GM12878 (cell line): ENCODE data around the gene ENO2. TPM values are rescaled to one million over a fixed set of nuclear protein-coding genes. Genes with fewer than 3 reads are reported as not detected.

Source experiments
- ATF7 ChIP-seq: fragments of 450-650 bp; IDR thresholded peaks from 2 replicates; pipeline ENCODE4 v1.6.1; 2016; ENCODE audit warnings: low read depth, mild to moderate bottlenecking
- CBX3 ChIP-seq: fragments of 200-600 bp; sonication (generic); IDR thresholded peaks from 2 replicates; pipeline ENCODE4 v1.6.1; 2016; ENCODE audit warnings: low read depth, borderline replicate concordance
- CHD4 ChIP-seq: fragments of 200-600 bp; sonication (generic); IDR thresholded peaks from 2 replicates; pipeline ENCODE4 v1.6.1; 2016; ENCODE audit warnings: mild to moderate bottlenecking
- EGR1 ChIP-seq, 2 experiments: IDR thresholded peaks; 1 replicate in 1 of 2; 2 replicates in 1 of 2; pipeline ENCODE4 v1.6.1; 2011 to 2012; ENCODE audit warnings: low read depth in 2 of 2, low read length in 2 of 2, borderline replicate concordance in 1 of 2, mild to moderate bottlenecking in 1 of 2, moderate library complexity in 1 of 2
- EP300 ChIP-seq, 2 experiments: fragments of 150-350 bp in 1 of 2; IDR thresholded peaks; 2 replicates each; pipeline ENCODE4 v1.6.1; 2011 to 2012; ENCODE audit warnings: low read depth in 2 of 2, low read length in 2 of 2, borderline replicate concordance in 1 of 2, improper control_type of control experiment in 1 of 2, inconsistent platforms in 1 of 2; ENCODE audit not compliant: control insufficient read depth in 1 of 2
- GABPA ChIP-seq: IDR thresholded peaks from 2 replicates; pipeline ENCODE4 v1.6.1; 2014; ENCODE audit warnings: antibody characterized with exemption, low read depth, mild to moderate bottlenecking, inconsistent platforms
- HDGF ChIP-seq: fragments of 450-650 bp; IDR thresholded peaks from 2 replicates; pipeline ENCODE4 v1.6.1; 2016; ENCODE audit warnings: antibody characterized with exemption
- PML ChIP-seq: IDR thresholded peaks from 2 replicates; pipeline ENCODE4 v1.6.1; 2012; ENCODE audit warnings: low read length, inconsistent platforms
- RAD21 ChIP-seq: IDR thresholded peaks from 2 replicates; pipeline ENCODE4 v1.6.1; 2011; ENCODE audit warnings: mild to moderate bottlenecking, low read depth, low read length, moderate library complexity; ENCODE audit not compliant: insufficient read depth
- RELA ChIP-seq: fragments of 450-650 bp; IDR thresholded peaks from 2 replicates; pipeline ENCODE4 v1.8.0; 2014; ENCODE audit warnings: borderline replicate concordance; ENCODE audit not compliant: partially characterized antibody
- SIX5 ChIP-seq: IDR thresholded peaks from 2 replicates; pipeline ENCODE4 v1.6.1; 2011; ENCODE audit warnings: mild to moderate bottlenecking, low read depth, low read length, moderate library complexity; ENCODE audit not compliant: severe bottlenecking
- SMAD1 ChIP-seq: fragments of 450-650 bp; IDR thresholded peaks from 2 replicates; pipeline ENCODE4 v1.6.1; 2018; ENCODE audit warnings: mild to moderate bottlenecking, low read depth; ENCODE audit not compliant: partially characterized antibody
- SMAD5 ChIP-seq: IDR thresholded peaks from 2 replicates; pipeline ENCODE4 v1.6.1; 2016; ENCODE audit warnings: antibody characterized with exemption, low read depth
- SMARCA5 ChIP-seq: fragments of 450-650 bp; IDR thresholded peaks from 2 replicates; pipeline ENCODE4 v1.6.1; 2017; ENCODE audit warnings: mild to moderate bottlenecking
- SMC3 ChIP-seq: IDR thresholded peaks from 2 replicates; pipeline ENCODE4 v1.6.1; 2011; ENCODE audit warnings: low read length, improper control_type of control experiment, borderline replicate concordance
- SREBF2 ChIP-seq: IDR thresholded peaks from 2 replicates; pipeline ENCODE4 v1.6.1; 2012; ENCODE audit warnings: mild to moderate bottlenecking, low read length
- SUZ12 ChIP-seq: fragments of 200-600 bp; sonication (generic); IDR thresholded peaks from one replicate; pipeline ENCODE4 v1.6.1; 2018; ENCODE audit warnings: antibody characterized with exemption, mild to moderate bottlenecking; ENCODE audit not compliant: unreplicated experiment
- YY1 ChIP-seq: IDR thresholded peaks from 2 replicates; pipeline ENCODE4 v1.6.1; 2011; ENCODE audit warnings: low read depth, mild to moderate bottlenecking, low read length
- polyA plus RNA-seq, 11 experiments: library from polyadenylated mRNA; depleted of rRNA in 4 of 11; unstranded in 6 of 11; stranded (reverse) in 5 of 11; fragments of >200 nt; fragmentation: Nextera tagmentation in 4 of 11; fragmentation: Illumina TruSeq in 1 of 11; extraction: Ambion mirVana in 4 of 11; extraction: Trizol in 1 of 11; gene quantifications; 1 replicate in 1 of 11; 2 replicates in 10 of 11; pipeline versions ENCODE4 v1.2.1 to v1.2.3, GENCODE V29; 2011 to 2016; ENCODE audit warnings: inconsistent platforms in 2 of 11, missing spikeins in 2 of 11, low read depth in 1 of 11
- total RNA-seq, 4 experiments: library from RNA; depleted of rRNA in 3 of 4; stranded (reverse); fragments of >200 nt in 3 of 4; fragmentation: Illumina TruSeq in 1 of 4; extraction: Trizol in 1 of 4; gene quantifications; 2 replicates each; pipeline versions ENCODE4 v1.2.1 to v1.2.3, GENCODE V29; 2013 to 2021
- TF ChIP-seq, protein P1 (sequence below): fragments of 450-650 bp; formaldehyde crosslinking; IDR thresholded peaks from 2 replicates; pipeline ENCODE4 v1.4.0; 2020; ENCODE audit warnings: mild to moderate bottlenecking, moderate library complexity
- TF ChIP-seq, protein P2 (sequence below): IDR thresholded peaks from 2 replicates; pipeline ENCODE4 v1.6.1; 2012; ENCODE audit warnings: mild to moderate bottlenecking, low read depth, low read length
- TF ChIP-seq, protein P3 (sequence below): fragments of 450-650 bp; IDR thresholded peaks from 2 replicates; pipeline ENCODE4 v1.6.1; 2017; ENCODE audit warnings: mild to moderate bottlenecking, moderate library complexity

The ENO2 gene
- total and polyA plus RNA-seq, 10 of the 15 experiments (the other 5 are each of a cell fraction or from before 2014, with no cell fraction given) = 24.8 to 196 (median 43.1) TPM

DNA sequence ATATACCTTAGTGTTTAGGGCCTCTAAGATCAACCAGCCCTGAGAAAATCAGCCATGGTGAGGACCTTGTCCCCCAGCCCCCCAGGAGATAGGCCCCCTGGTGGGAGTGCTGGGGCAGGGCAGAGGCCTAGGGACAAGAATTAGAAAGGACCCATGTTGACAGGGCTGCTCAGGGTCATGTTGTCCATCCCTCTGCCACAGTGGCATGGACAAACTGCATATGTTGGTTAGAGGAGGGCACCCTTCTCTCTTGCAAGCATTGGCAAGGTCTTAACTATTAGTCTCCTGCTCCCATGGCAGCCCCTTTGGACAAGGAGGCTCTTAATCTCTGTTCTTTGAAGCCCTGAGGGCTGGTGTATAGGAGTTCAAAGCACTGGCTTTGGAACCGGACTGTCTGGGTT is 36.0 kb downstream of the ENO2 start (continued):
- TF ChIP-seq SREBF2 = no peak
- peak; percentile 37 for TF ChIP-seq RAD21
- no peak for TF ChIP-seq SMARCA5
- TF ChIP-seq HDGF = no peak
- TF ChIP-seq, protein P1, sequence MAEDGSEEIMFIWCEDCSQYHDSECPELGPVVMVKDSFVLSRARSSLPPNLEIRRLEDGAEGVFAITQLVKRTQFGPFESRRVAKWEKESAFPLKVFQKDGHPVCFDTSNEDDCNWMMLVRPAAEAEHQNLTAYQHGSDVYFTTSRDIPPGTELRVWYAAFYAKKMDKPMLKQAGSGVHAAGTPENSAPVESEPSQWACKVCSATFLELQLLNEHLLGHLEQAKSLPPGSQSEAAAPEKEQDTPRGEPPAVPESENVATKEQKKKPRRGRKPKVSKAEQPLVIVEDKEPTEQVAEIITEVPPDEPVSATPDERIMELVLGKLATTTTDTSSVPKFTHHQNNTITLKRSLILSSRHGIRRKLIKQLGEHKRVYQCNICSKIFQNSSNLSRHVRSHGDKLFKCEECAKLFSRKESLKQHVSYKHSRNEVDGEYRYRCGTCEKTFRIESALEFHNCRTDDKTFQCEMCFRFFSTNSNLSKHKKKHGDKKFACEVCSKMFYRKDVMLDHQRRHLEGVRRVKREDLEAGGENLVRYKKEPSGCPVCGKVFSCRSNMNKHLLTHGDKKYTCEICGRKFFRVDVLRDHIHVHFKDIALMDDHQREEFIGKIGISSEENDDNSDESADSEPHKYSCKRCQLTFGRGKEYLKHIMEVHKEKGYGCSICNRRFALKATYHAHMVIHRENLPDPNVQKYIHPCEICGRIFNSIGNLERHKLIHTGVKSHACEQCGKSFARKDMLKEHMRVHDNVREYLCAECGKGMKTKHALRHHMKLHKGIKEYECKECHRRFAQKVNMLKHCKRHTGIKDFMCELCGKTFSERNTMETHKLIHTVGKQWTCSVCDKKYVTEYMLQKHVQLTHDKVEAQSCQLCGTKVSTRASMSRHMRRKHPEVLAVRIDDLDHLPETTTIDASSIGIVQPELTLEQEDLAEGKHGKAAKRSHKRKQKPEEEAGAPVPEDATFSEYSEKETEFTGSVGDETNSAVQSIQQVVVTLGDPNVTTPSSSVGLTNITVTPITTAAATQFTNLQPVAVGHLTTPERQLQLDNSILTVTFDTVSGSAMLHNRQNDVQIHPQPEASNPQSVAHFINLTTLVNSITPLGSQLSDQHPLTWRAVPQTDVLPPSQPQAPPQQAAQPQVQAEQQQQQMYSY = no peak
- no peak for TF ChIP-seq ATF7
- no peak for TF ChIP-seq SMAD1
- no peak for TF ChIP-seq GABPA
- no peak for TF ChIP-seq EGR1 (IDR thresholded peaks at IDR 0.05; ENCODE audit: borderline replicate concordance in 1 of 2, low read depth in 2 of 2, low read length in 2 of 2)
- no peak for TF ChIP-seq PML
- TF ChIP-seq CBX3 = no peak
- TF ChIP-seq SUZ12 = no peak
- TF ChIP-seq, protein P2, sequence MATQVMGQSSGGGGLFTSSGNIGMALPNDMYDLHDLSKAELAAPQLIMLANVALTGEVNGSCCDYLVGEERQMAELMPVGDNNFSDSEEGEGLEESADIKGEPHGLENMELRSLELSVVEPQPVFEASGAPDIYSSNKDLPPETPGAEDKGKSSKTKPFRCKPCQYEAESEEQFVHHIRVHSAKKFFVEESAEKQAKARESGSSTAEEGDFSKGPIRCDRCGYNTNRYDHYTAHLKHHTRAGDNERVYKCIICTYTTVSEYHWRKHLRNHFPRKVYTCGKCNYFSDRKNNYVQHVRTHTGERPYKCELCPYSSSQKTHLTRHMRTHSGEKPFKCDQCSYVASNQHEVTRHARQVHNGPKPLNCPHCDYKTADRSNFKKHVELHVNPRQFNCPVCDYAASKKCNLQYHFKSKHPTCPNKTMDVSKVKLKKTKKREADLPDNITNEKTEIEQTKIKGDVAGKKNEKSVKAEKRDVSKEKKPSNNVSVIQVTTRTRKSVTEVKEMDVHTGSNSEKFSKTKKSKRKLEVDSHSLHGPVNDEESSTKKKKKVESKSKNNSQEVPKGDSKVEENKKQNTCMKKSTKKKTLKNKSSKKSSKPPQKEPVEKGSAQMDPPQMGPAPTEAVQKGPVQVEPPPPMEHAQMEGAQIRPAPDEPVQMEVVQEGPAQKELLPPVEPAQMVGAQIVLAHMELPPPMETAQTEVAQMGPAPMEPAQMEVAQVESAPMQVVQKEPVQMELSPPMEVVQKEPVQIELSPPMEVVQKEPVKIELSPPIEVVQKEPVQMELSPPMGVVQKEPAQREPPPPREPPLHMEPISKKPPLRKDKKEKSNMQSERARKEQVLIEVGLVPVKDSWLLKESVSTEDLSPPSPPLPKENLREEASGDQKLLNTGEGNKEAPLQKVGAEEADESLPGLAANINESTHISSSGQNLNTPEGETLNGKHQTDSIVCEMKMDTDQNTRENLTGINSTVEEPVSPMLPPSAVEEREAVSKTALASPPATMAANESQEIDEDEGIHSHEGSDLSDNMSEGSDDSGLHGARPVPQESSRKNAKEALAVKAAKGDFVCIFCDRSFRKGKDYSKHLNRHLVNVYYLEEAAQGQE = no peak
- no peak for TF ChIP-seq RELA
- peak; percentile 23; the same call in 1 of the 2 replicates for TF ChIP-seq SMC3
- TF ChIP-seq, protein P3, sequence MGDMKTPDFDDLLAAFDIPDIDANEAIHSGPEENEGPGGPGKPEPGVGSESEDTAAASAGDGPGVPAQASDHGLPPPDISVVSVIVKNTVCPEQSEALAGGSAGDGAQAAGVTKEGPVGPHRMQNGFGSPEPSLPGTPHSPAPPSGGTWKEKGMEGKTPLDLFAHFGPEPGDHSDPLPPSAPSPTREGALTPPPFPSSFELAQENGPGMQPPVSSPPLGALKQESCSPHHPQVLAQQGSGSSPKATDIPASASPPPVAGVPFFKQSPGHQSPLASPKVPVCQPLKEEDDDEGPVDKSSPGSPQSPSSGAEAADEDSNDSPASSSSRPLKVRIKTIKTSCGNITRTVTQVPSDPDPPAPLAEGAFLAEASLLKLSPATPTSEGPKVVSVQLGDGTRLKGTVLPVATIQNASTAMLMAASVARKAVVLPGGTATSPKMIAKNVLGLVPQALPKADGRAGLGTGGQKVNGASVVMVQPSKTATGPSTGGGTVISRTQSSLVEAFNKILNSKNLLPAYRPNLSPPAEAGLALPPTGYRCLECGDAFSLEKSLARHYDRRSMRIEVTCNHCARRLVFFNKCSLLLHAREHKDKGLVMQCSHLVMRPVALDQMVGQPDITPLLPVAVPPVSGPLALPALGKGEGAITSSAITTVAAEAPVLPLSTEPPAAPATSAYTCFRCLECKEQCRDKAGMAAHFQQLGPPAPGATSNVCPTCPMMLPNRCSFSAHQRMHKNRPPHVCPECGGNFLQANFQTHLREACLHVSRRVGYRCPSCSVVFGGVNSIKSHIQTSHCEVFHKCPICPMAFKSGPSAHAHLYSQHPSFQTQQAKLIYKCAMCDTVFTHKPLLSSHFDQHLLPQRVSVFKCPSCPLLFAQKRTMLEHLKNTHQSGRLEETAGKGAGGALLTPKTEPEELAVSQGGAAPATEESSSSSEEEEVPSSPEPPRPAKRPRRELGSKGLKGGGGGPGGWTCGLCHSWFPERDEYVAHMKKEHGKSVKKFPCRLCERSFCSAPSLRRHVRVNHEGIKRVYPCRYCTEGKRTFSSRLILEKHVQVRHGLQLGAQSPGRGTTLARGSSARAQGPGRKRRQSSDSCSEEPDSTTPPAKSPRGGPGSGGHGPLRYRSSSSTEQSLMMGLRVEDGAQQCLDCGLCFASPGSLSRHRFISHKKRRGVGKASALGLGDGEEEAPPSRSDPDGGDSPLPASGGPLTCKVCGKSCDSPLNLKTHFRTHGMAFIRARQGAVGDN = peak; percentile 90
- peak; percentile 64 for TF ChIP-seq YY1
- no peak for TF ChIP-seq SIX5
- TF ChIP-seq EP300 (IDR thresholded peaks at IDR 0.05; ENCODE audit: borderline replicate concordance in 1 of 2, control insufficient read depth in 1 of 2, low read depth in 2 of 2, low read length in 2 of 2) = no peak
- no peak for TF ChIP-seq SMAD5
- TF ChIP-seq CHD4 = no peak
